HG02973 (cell line): Measurements from ENCODE around the gene DAPK1.

ENCODE experiments used
- ATAC-seq: cut with Tn5 transposase; IDR thresholded peaks from one replicate; pipeline ENCODE4 v1.9.1; 2021; ENCODE audit warnings: moderate library complexity; ENCODE audit not compliant: unreplicated experiment

DAPK1 gene

DNA sequence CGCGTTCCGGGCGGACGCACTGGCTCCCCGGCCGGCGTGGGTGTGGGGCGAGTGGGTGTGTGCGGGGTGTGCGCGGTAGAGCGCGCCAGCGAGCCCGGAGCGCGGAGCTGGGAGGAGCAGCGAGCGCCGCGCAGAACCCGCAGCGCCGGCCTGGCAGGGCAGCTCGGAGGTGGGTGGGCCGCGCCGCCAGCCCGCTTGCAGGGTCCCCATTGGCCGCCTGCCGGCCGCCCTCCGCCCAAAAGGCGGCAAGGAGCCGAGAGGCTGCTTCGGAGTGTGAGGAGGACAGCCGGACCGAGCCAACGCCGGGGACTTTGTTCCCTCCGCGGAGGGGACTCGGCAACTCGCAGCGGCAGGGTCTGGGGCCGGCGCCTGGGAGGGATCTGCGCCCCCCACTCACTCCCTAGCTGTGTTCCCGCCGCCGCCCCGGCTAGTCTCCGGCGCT, at the start of gene DAPK1:
TSS of gene DAPK1 (plus strand) at position 264 of the 442 bp plus-strand sequence. CDS start 1,211 bp downstream, outside the sequence.
- peak; percentile 41 for ATAC-seq

DNA sequence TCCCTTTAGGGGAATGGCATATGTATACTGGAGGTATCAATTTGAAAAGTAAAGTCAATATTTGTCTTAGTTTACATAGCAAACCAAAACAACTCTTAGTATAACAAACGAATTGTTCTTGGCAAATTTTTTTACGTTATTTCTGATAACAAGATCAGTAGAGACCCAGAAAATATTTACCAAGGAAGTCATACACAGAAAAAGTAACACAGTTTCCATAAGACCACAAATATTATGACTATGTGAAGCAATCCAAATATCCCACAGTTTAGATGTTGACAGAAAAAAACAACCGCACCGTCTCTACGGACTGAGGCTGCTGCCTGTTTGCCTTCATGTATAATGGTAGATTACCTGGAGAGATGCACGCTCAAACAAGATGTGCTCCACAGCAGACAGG, 46.5 kb upstream of the DAPK1 start:
- no peak for ATAC-seq

DNA sequence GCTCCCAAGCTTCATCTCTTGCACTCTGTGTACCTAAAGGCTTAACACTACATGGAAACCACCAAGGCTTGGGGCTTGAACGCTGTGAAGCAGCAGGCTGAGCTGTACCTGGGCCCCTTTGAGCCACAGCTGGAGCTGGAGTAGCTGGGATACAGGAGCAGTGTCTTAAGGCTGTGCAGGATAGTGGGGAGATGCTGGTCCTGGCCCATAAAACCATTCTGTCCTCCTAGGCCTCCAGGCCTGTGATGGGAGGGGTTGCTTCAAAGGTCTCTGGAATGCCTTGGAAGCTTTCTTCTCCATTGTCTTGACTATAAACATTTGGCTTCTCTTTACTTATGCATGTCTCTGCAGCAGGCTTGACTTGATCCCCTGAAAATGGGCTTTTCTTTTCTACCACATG, 42.3 kb upstream of the DAPK1 start:
- ATAC-seq, result no peak

DNA sequence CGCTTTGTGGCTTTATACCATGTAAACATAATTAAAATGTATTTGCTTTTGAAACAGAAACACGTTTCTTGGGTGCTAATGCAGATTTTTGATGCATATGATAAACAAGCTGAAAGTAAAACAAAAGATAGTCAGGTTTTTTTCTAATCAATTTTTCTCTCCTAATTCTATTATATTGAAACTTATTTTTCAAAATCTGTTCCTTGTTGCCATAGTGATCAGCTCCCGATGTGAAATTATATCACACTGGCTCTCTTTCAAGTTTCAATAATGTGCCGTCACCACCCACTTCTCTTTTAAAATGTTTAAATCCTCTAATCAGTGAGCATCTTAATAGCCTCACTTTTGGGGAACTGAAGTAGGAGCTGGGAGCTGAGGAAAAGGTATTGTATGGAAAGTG, 36.4 kb upstream of the DAPK1 start:
- no peak for ATAC-seq

DNA sequence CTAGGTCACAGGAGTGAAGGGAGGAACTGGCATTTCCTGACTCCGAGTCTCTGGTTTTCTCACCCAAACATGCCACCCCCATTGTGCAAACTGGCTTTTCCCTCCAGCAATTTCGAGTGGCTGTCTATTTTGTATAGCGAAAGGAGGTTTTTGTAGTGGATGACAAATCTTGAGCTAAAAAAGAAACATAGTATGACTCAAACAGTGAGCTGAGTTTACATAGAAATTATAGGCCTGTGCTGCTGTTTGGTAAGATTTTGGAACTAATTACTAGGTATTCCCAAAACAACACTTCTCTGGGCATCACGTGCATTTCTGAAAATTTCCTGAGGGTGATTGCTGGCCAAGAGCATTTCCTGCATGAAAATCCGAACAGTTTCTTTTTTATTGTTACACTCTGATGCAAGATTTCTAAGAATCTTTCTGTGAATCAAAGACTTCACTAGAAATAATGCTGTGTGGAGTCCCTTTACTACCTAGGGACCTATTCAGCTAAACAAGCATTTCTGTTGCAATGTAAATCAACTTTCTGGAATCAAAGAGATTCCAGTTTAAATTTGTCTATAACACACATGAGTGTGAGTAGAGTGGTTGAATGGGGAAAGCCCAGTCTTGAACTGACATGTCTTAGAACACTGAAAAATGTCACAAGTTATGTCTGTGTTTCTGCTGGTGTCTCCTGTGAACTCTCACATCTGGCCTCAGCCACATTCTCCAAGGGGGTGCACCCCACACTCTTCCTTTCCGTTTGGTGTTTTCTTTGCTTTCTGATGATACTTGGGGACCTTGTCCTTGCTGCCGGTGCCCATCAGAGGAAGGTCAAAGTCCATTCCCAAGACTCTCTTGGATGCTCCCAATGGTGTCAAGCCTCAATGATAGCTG, 33.3 kb upstream of the DAPK1 start:
- ATAC-seq, result peak; percentile 62

DNA sequence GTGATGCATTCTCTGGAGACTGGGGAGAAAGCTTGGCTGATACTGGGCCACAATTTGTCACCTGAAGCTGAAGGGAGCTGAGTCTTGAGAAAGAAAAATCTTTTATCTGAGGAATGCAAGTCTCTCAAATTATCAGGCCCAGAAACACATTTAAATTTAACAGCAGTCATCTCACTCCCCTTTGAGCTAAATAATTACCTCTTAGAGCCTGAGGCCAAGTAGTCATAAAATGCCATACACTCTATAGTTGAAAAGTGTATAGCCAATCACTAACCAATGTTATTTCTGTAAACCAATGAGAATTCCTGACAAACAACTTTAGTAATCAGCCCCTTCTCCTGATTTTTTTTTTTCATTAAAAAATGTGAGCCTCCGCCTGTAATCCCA, 32.7 kb upstream of the DAPK1 start:
- peak; percentile 4 for ATAC-seq

DNA sequence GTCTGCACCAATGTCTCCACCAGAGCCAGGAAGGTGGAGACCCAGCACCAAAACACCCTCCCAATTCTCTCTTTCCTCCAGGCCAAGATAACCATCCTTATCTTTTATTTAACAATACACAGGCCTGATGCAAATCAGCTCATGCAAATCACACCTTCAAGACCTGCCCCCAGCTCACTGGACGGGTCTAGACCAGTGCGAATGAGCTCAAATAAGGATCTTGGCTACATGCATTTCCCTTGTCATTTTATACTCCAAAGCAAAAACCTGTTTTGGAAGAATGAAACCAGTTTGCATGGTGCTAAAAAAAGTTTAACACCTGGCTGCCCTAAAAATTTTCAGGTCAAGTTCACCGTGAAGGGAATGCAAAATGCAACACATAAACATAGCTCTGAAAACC, 31.9 kb upstream of the DAPK1 start:
- ATAC-seq, result no peak

DNA sequence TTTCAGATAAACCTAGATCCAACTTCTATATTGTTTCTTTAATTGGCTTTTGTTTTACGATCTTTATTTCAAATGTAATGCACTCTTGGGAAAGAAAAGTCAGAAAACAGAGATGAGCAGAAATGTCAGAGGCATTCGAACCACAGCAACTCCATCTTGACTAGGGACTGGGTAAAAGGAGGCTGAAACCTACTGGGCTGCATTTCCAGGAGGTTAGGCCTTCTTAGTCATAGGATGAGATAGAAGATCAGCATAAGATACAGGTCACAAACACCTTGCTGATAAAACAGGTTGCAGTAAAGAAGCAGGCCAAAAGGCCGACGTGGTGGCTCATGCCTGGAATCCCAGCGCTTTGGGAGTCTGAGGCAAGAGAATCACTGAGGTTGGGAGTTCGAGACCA, 30.5 kb upstream of the DAPK1 start:
- ATAC-seq, result no peak

DNA sequence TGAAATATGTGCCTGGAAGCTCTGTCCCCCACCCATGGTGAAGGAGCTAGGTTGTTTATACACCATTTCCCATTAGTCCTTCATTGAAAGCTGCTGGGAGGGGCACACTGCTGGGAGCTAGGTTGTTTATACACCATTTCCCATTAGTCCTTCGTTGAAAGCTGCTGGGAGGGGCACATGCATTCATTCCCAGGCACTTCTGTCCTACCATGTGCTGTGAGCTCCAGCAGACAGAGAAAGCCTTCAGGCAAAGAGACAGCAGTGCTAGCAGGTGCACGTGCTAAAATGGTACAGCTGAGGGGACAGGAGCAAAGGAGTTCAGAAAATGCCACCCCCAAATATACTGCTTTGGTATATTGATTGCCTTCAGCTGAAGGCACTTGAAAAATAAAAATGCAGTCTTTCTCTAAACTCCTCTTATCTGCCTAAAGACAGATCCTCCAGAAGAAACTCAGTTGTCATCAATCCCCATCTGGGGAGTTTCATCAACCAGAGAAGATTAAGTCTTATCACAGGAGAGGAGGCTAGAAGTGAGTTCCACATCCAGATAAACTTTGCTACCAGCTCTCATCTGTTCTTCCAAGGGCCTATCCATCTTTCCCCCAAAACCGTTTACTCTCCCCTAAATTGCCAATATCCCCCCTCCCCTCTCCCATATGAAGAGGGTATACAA, 27.7 kb upstream of the DAPK1 start:
- ATAC-seq, result no peak

DNA sequence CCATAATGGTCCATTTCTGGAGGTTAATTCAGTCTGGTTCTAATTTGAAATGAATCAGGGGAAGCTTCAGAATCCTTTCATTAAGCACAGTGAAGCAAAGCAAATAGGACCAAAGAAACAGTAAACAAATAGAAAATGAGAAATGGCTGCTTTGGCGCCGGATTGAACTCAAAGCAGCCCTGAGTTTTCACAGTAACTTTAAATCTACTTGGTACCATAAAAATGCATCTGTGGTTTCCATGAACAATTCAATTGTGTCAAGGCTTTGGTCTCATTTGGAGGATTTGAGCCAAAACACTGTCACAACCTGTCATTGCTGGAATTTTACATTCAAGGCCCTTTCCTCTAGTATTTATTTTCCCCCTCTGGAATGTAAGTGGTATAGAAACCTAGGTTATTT, 25.9 kb upstream of the DAPK1 start:
- ATAC-seq, result no peak

DNA sequence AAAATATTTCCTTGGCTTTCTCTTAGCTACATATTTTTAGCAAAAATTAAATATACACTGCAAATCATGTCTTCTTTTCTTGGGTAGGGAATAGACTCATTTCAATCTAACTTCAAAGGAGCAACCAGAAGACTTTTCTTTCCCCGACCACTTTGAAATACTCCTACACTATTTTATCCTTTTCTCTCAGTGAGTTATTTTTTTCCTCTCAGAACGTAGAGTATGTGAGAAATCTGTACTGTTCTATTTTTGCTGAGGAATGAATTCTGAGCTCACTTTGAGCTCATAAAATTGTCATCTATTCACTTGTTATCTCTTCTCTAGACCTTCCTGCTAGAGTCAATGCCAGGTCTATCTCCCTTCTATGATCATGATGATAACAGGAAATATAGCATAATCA, 22.2 kb upstream of the DAPK1 start:
- ATAC-seq, result no peak

DNA sequence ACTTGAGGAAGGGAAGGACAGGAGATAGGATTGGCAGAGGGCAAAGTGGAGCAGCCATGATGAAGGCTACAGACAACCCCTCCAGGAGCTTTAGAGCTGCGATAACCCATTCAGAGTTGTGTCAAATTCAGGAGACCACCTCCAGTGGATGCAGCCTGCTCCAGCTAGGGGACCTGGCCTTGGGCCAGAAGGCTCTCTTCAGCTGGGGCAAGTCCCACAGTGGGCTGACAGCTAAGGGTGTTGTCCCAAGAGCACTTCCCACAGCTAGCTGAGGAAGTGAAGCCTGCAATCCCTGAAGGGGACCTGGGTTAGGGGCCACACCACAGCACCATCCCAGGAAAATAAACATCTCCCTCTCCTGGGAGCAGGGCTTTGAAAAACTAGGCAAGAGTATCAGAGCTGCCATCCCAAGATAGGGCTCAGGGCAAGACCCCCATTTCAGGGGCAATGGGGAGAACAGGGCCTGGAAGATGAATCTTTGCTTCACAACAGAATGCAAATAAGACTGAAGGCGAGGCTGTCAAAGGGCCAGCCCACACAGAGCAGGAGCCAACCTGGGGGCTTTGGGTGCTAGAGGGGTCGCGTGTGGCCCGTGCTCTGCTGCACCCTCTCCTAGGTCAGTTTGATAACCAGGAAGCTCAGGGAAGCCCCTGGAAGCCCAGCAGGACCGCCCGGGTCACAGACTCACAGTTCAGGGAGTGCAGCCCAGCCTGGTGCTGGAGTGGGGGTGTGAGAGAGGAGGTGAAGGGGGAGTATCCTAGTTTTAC, 19.3 kb upstream of the DAPK1 start:
- no peak for ATAC-seq

DNA sequence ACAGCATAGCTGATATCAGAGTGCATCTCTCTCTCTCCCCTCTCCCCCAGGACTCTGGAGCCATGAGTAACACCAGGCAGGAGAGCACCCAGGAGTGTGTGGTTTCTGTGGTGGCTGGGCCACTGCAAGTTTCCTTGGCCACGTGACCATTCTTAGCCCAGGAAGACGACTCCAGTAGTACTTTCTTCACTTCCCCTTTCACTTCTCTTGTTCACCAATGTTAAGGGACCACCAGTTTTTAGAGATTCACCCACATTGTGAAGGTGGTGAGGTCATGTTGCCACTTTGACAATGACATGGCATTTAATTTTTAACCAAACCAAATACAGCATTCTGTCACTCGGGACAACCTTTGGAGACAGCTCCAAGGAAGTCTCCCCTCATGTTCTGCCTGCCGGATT, 17.9 kb upstream of the DAPK1 start:
- ATAC-seq, result peak; percentile 81

DNA sequence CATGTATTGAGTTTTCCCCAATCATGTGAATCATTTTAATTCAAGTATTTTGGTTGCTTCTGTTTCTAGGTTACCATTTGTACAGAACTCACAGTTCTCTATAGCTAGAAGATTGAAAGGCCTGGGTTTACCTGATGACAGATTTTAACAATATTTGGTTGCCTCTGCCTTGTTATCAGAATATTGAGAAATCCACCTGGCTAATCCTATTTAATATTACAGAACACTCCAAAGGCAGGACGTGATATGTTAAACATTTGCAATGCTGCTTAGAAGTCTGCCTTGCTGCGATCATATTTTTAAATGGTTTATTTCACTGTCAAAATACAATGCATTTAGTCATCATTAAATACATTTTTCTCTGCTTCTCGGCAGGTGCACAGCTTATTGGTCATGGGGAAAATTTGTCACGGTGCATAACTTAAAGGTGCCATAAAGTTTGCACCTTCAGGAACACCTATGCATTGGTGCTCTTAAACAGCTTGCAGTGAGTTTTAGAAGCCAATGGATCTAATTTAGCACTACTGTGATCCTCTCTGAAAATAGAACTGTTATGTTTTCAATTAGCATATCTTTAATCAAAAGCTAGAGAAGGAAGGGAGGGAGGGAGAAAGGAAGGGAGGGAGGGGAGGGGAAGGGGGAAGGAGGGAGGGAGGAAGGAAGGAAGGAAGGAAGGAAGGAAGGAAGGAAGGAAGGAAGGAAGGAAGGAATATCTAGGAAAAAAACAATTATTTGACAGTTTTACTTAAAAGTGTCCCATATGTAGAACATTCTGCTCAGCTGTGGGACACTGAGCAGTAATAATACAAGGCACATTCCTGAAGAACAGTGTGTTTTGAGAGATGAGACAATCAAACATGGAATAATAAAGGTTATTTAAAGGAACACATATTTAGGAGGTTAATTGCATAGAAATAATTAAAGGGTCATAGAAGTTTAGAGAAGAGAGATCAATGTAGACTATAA, 15.5 kb upstream of the DAPK1 start:
- ATAC-seq, result no peak

DNA sequence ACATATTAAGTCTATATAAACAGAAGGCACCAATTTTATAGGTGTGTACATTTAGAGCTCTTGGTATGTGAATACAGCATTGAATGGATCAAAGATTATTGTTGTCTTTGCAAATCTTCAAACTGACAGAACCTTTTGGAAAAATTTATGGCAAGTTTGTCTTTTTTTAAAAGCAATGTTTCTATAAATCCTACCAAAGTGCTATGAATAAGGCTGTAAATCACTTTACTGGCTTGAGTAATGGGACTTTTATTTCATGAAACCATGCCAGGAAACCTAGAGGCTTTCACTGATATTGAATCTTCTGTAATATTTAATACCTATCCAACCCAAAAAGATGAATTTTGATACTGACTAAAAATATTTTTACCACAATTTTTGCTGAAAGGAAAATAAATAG, 7.4 kb upstream of the DAPK1 start:
- ATAC-seq, result no peak

DNA sequence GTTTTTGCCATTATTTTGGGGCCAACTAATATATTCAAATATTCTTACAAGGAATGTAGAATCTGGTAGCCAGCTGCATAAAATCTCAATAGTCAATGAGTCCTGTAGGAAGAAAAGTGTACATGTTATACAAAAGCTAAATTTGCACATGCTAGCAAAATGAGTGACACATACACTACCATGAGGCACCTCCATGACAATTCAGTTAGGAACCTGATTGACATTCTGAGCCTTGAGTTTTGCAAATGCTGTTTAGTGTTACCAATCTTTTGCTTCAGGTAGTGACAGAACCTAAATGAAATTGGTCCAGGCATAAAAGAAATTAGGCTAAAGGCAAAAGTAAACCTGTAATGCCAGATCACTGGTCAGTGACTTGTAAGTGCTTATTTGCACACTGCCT, 6.8 kb upstream of the DAPK1 start:
- ATAC-seq, result no peak

DNA sequence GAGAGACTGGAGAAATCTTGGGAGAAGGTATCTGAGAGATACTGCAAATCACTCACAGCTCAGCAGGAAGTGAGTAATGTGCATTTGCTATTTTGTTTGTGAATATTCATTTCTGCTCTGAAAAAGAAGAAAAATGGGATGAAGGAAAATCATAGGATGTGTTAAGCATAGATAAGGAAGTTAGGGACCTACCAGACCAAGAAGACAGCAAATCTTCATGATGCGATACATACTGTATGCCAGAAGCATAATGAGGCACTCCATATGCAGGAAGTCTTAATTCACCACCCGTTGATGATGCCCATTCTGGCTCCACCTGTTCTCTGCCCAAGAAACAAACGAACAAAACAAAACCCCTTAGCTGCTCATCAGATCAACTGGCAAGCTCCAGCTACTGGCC, 6.1 kb upstream of the DAPK1 start:
- no peak for ATAC-seq

DNA sequence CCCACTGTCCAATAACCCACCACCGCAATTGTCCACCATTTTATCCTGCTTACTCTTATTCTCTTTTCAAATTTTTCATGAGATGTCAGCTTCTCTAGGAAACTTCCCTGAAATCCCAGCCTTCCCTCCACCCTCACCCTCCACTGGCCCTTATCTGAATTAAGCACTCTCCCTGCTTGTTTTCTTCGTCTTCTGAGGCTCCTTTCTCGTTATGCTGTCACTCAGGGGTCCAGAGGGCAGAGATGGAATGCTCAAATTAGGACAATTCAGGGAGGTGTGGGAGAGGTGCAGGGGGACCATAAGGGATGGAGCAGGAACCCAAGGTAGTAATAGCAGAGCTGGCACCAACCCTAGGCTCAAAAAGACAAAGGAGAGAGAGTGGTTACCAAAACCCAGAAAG, 5.0 kb upstream of the DAPK1 start:
- ATAC-seq, result no peak

DNA sequence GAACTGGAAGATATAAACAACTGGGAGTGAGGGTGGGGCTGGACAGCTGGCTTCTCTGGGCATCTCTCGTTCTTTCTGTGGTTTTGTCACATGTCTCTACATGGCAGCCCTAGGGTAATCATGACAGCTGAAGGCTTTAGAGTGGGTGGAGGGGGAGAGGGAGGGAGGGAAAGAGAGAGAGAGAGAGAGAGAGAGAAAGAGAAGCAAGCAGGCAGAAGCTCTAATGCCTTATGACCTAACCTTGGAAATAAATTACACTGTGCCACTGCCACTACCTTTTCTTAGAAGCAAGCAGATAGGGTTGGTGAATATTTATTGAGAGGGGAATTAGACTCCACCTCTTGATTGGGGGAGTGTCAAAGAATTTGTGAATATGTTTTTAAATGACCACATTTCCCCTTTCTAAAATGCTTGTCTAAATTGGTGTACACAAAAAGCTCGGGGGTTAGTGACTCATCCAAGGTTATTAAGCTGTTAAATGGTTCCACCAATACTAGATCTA, 2.6 kb upstream of the DAPK1 start:
- ATAC-seq, result no peak

DNA sequence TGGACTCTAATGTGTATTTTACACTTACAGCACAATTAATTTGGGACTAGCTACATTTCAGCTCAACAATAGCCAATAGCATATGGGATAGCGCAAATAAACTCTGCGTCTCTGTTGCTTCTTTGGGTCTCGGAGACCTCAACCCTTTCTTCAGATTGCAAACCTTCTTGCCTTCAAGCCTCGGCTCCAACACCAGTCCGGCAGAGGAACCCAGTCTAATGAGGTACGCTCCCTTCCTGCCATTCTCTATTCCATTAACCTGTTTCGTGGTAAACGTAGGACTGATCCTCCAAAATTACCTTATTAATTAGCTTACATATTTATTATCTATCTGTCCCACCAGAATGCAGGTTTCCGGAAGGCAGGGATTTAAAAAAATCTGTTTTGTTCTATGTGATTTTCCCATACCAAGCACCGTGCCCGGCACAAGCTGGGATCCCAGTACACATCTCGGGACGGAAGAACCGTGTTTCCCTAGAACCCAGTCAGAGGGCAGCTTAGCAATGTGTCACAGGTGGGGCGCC, 525 bp upstream of the DAPK1 start:
- no peak for ATAC-seq
